ENCODE measurements around the gene BTG2. TPM values are rescaled to one million over a fixed set of nuclear protein-coding genes. Genes with fewer than 3 reads are reported as not detected.

BTG2 gene
- total RNA-seq, 2 donors from 2014 or later: 119 to 164 TPM

GRCh38 chr1:203289982-203290260 lies 15.4 kb upstream of the BTG2 start:
- no peak for TF ChIP-seq CTCF (IDR thresholded peaks at IDR 0.05)
- DNase-seq (ENCODE audit: low spot score) (no peak), ATAC-seq (ENCODE audit: insufficient number of reproducible peaks, low FRiP score, low read depth) (no peak)
- Histone ChIP-seq H3K9me3 (no peaks in the 10 kb centered on the region), H3K36me3 (no peaks in the 10 kb centered on the region), H3K27ac (peak overlapping the region; percentile 86 to 93), H3K4me3 (peak overlapping the region; percentile 64), H3K27me3 (replicated peaks; ENCODE audit: insufficient read depth) (no peaks in the 10 kb centered on the region), H3K4me1 (ENCODE audit: control insufficient read depth in 1 of 2, low read depth in 2 of 2) (peaks cover 28 to 53% of the 10 kb centered on the region in 2 donors)

- Histone ChIP-seq H3K9me3 (no peaks in the 10 kb centered on the region), H3K4me3 (peak overlapping the region; percentile 64), H3K27ac (peak overlapping the region; percentile 86 to 93), H3K4me1 (ENCODE audit: control insufficient read depth in 1 of 2, low read depth in 2 of 2) (peaks cover 28 to 53% of the 10 kb centered on the region in 2 donors), H3K27me3 (replicated peaks; ENCODE audit: insufficient read depth) (no peaks in the 10 kb centered on the region), H3K36me3 (no peaks in the 10 kb centered on the region)
- DNase-seq (ENCODE audit: low spot score) (peak; percentile 92), ATAC-seq (ENCODE audit: insufficient number of reproducible peaks, low FRiP score, low read depth) (peak; percentile 75)
- TF ChIP-seq CTCF (IDR thresholded peaks at IDR 0.05): no peak
Observed at GRCh38 chr1:203290261-203291089, 14.8 kb upstream of the BTG2 start.

GRCh38 chr1:203291201-203292096 lies 13.9 kb upstream of the BTG2 start:
- ATAC-seq (ENCODE audit: insufficient number of reproducible peaks, low FRiP score, low read depth): no peak
- H3K36me3 ChIP-seq: no peaks in the 10 kb centered on the region
- H3K27ac ChIP-seq: peak overlapping the region; percentile 86 to 93
- no peak for DNase-seq (ENCODE audit: low spot score)
- H3K4me3 ChIP-seq: no peak overlapping the region
- no peak for TF ChIP-seq CTCF (IDR thresholded peaks at IDR 0.05)
- H3K9me3 ChIP-seq: no peaks in the 10 kb centered on the region
- no peaks in the 10 kb centered on the region for H3K27me3 ChIP-seq (replicated peaks; ENCODE audit: insufficient read depth)
- H3K4me1 ChIP-seq (ENCODE audit: control insufficient read depth in 1 of 2, low read depth in 2 of 2): peaks cover 20 to 44% of the 10 kb centered on the region in 2 donors

- no peaks in the 10 kb centered on the region for H3K9me3 ChIP-seq
- ATAC-seq (ENCODE audit: insufficient number of reproducible peaks, low FRiP score, low read depth) (no peak), DNase-seq (ENCODE audit: low spot score) (no peak)
- H3K4me3 ChIP-seq: no peak overlapping the region
- no peak for TF ChIP-seq CTCF (IDR thresholded peaks at IDR 0.05)
- no peaks in the 10 kb centered on the region for H3K27me3 ChIP-seq (replicated peaks; ENCODE audit: insufficient read depth)
- no peaks in the 10 kb centered on the region for H3K36me3 ChIP-seq
- no peak overlapping the region for H3K27ac ChIP-seq
- H3K4me1 ChIP-seq (ENCODE audit: control insufficient read depth in 1 of 2, low read depth in 2 of 2): peaks cover 2 to 8% of the 10 kb centered on the region in 2 donors
Observed at GRCh38 chr1:203295796-203296195, 9.5 kb upstream of the BTG2 start.

GRCh38 chr1:203296460-203297073 lies 8.8 kb upstream of the BTG2 start:
- peaks cover 0 to under 1% of the 10 kb centered on the region in 2 donors for H3K4me1 ChIP-seq (ENCODE audit: control insufficient read depth in 1 of 2, low read depth in 2 of 2)
- DNase-seq (ENCODE audit: low spot score) (no peak), ATAC-seq (ENCODE audit: insufficient number of reproducible peaks, low FRiP score, low read depth) (no peak)
- H3K27ac ChIP-seq: no peak overlapping the region
- H3K9me3 ChIP-seq: no peaks in the 10 kb centered on the region
- no peaks in the 10 kb centered on the region for H3K27me3 ChIP-seq (replicated peaks; ENCODE audit: insufficient read depth)
- TF ChIP-seq CTCF (IDR thresholded peaks at IDR 0.05): no peak
- no peak overlapping the region for H3K4me3 ChIP-seq
- no peaks in the 10 kb centered on the region for H3K36me3 ChIP-seq
